LNCAP (cell line): ENCODE measurements around the gene ENDOV.

ENCODE experiments used
- TF ChIP-seq, protein P1 (sequence below): fragments of 450-650 bp; IDR thresholded peaks from 2 replicates; pipeline ENCODE4 v1.5.1; 2017; ENCODE audit warnings: mild to moderate bottlenecking

The ENDOV gene

DNA sequence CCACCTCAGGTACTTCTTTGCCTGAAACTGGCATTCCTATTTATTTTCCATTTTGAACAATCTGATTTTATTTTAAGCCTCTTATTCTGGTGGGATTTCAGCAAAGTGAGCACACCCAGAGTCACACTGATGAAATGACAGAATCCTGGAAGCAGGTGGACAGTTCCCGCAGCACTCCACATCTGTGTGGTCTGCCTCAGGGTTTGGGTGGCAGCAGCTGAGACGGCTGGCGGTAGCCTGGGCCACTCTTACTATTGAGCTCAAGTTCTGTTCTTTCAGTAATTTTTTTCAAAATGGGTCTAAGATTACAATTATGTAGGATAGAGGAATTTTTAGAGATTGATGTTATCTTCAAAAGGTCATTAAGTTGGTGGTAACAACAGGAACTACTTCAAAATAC, 32.5 kb upstream of the ENDOV start:
- TF ChIP-seq, protein P1, sequence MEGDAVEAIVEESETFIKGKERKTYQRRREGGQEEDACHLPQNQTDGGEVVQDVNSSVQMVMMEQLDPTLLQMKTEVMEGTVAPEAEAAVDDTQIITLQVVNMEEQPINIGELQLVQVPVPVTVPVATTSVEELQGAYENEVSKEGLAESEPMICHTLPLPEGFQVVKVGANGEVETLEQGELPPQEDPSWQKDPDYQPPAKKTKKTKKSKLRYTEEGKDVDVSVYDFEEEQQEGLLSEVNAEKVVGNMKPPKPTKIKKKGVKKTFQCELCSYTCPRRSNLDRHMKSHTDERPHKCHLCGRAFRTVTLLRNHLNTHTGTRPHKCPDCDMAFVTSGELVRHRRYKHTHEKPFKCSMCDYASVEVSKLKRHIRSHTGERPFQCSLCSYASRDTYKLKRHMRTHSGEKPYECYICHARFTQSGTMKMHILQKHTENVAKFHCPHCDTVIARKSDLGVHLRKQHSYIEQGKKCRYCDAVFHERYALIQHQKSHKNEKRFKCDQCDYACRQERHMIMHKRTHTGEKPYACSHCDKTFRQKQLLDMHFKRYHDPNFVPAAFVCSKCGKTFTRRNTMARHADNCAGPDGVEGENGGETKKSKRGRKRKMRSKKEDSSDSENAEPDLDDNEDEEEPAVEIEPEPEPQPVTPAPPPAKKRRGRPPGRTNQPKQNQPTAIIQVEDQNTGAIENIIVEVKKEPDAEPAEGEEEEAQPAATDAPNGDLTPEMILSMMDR = no peak

DNA sequence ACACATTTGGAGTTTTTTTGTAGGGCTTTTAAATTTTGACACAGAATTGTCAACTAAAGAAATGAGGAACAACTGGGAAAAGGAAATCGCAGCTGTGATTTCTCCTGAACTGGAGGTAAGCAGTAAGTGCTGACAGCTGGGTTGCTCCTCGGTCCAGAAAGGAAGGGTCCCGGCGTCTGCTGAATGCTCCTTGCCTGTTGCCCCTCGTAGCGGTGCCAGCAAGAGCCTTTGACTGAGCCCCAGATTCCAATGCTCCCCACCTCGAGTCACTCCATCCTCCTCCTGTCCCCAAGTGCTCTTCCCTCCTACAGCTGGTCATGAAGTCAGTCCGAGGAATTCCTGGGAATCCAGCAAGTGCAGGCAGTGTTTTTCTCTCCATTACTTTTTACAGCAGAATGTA, 32.0 kb upstream of the ENDOV start:
- TF ChIP-seq, protein P1 = no peak

DNA sequence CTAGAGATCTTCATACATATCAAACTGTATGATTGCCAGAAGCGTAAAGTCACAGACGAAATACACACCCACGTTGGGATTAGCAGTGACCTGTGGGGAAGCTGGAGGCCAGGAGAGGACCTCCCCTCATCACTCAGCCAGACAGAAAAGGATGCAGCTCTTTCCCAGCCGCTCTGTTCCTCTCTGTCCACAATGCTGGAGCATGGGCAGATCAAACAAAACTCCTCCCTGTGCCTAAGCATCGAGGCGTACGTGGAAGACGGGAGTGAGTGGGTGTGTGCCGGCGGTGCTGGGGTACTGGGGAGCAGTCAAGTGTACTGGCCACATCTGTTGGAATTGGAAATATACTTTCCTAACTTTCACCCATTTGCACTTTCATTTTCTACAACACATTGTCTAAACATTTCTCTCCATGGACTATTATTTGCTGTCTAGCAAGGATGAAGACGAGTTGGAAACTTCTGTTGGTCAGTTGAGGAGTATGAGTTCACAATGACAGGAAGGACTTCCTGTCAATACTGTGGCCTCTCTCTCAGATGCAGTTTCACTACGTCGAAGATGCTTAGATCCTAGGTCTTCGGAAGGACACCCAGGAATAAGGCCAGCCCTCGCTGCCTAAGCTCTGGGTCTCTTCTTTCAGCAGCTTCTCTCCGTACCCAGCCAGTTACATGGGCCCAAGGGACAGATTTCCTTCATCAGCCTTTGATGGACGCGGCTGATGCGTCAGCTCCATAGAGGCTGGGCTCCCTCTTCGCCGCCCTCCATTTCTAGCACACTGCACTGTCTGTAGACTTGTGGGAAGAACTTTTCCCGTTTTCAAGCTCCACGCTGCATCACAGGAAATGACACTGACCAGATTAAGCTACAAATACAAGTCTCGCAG, 30.6 kb upstream of the ENDOV start:
- TF ChIP-seq, protein P1 = no peak

DNA sequence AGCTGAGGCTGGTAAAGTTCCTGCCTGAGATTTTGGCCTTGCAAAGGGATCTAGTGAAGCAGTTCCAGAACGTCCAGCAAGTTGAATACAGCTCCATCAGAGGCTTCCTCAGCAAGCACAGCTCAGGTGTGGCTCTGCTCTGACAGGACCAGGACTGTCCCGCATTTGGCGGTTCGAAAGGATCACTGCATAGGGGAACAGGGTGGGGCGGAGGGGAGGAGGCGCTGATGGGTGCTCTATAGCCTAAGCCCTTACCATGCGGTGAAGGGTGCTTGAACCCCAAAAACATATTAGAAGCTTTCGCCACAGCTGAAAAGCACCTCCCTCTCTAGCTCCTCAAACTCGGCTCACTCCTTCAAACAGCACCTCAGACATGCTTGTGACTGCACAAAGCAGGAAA, 29.9 kb upstream of the ENDOV start:
- TF ChIP-seq, protein P1 = no peak

DNA sequence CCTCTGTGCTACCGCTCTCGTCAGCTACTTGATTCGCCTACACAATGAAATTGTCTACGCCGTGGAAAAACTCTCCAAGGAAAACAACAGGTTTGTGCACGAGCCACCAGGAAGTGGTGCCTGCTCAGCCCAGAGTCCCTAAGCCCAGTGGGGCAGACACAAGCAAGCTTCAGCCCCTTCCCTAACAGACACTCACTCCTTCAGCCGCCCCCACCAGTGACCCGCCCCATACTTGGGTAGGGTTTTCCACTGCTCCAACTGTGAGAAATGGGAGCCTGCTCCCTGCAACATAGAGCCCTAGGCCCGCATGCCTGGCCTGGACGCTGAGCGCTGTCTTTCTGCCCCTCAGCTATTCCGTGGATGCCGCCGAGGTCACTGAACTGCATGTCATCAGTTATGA, 28.6 kb upstream of the ENDOV start:
- TF ChIP-seq, protein P1 = no peak

DNA sequence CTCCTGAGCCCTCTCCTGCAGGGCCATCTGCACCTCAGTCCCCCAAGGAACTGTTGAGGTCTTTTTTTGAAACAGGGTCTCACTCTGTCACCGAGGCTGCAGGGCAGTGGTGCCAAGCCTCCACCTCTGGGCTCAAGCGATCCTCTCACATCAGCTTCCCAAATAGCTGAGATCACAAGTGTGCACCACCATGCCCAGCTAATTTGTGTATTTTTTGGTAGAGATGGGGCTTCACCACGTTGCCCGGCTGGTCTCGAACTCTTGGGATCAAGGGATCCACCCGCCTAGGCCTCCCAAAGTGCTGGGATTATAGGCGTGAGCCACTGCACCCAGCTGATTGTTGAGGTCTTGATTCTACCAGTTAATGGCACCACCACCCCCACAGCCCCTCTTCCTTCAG, 27.9 kb upstream of the ENDOV start:
- TF ChIP-seq, protein P1 = no peak

DNA sequence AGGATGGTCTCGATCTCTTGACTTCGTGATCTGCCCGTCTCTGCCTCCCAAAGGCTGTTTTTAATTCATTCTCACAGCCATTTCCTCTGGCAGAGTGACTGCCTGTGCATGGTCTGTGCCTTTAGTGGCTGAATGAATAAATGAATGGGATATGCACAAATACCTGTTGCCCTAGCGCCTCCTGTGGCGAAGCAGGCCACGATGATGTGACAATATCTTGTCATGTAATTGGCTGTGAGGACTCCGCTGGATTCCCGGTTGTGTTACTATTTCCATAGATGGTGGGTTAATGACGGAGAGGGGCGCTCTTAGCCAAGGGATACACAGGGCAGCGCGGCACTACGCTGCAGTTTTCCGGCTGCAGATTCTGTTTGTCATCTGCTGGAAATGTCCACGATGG, 26.8 kb upstream of the ENDOV start:
- TF ChIP-seq, protein P1 = no peak
